T-helper 17 cell (primary cell): ENCODE results near the gene SRGAP3. TPM values are rescaled to one million over a fixed set of nuclear protein-coding genes. Genes with fewer than 3 reads are reported as not detected.

Experiments
- ATAC-seq: fragments of 150-1000 bp; cut with Tn5 transposase; 2 replicates; pipeline ENCODE4 v1.10.0; 2021; ENCODE audit warnings: mild to moderate bottlenecking, moderate library complexity
- DNase-seq, 3 donors: peaks; one replicate each; pipeline versions ENCODE4 v3.0.0 to v3.0.0-alpha.2; 2020 to 2021
- H3K9me3 ChIP-seq: one replicate; pipeline ENCODE4 v1.7.0; 2013; ENCODE audit warnings: low read length, mild to moderate bottlenecking; ENCODE audit not compliant: control insufficient read depth, poor library complexity, severe bottlenecking
- H3K27ac Mint-ChIP-seq: one replicate; pipeline ENCODE4 v1.8.0; 2022; ENCODE audit warnings: mild to moderate bottlenecking, moderate library complexity, mixed read lengths
- H3K27me3 Mint-ChIP-seq: one replicate; pipeline ENCODE4 v1.8.0; 2022; ENCODE audit warnings: mixed read lengths
- H3K36me3 Mint-ChIP-seq: one replicate; pipeline ENCODE4 v1.8.0; 2022; ENCODE audit warnings: low read depth, mixed read lengths
- H3K4me1 Mint-ChIP-seq: one replicate; pipeline ENCODE4 v1.8.0; 2022; ENCODE audit warnings: mild to moderate bottlenecking, mixed read lengths
- H3K4me3 Mint-ChIP-seq: one replicate; pipeline ENCODE4 v1.8.0; 2022; ENCODE audit warnings: mild to moderate bottlenecking, moderate library complexity, mixed read lengths
- total RNA-seq, 4 donors: library from RNA in 2 of 4; stranded (reverse) in 2 of 4; gene quantifications; one replicate each; pipeline ENCODE4 v1.2.3 and lab custom pipeline; 2022 to 2026

The SRGAP3 gene
- total RNA-seq, 2 donors from 2014 or later: 1.8 to 2.2 TPM

DNA sequence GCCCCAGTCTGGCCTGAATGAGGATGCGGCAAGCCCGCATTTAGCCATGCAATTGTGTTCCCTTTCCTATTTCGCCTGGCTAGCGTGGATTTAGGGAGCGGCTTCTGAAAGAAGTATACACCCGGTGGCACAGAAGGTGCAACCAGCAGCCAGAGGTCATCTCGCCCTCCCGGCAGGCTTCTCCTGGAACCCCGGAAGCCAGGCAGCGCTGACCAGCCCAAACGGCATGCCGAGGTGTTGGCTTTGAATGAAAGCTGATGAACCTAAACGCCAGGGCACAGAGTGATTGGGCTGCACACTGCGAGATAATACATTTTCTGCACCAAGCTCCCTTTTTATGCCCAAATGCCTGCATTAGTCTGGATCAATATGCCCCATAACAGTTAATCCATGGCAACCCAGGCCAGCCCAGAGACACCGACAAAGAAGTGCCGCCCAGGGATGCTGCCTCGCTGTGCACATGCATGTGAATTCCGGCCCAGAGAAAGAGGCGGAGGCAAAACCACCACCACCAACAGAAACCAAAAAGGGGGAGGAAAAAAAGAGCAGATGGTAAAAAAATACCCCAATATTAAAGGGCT is 1.4 kb downstream of the SRGAP3 start:
- DNase-seq: no peak
- peaks cover 16% of the 10 kb centered on the region for H3K4me1 Mint-ChIP-seq

DNA sequence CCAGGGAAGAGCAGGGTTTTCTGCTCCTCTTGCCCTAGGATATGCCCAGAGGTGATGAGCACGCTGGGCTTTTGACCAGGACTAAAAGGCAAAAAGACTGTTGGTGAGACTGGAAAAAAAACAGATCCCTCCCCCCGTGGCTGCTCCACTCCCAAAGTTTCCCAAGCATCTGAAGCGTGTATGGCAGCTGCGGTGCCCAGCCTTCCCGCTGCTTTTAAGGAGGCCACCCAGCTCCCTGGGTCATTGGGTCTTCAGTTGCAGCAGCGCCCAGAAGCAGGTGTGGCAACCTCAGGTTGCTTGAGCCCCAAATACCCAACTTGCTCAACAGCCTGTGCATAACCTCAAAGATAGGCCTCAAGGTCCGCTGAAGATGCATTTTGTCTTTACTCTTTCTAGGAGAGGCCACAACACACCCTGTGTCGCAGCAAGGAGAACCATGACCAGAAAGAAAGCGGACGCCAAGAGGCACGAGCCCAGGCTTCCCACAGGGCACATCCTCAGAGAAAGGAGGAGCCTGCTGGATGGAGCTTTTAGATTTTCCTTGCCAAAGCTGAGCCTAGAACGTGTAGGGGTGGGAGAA is 2.0 kb downstream of the SRGAP3 start:
- peaks cover 16% of the 10 kb centered on the region for H3K27me3 Mint-ChIP-seq
- no peak for ATAC-seq
- no peak overlapping the region for H3K27ac Mint-ChIP-seq
- H3K4me3 Mint-ChIP-seq: no peak overlapping the region
- peaks cover 16% of the 10 kb centered on the region for H3K4me1 Mint-ChIP-seq
- no peak for DNase-seq
- H3K9me3 ChIP-seq: no peaks in the 10 kb centered on the region
- no peaks in the 10 kb centered on the region for H3K36me3 Mint-ChIP-seq

More for the DNA sequence above, 1.4 kb downstream of the SRGAP3 start:
- Mint-ChIP-seq H3K27me3 (peaks cover 21% of the 10 kb centered on the region), H3K4me3 (peak overlapping the region; percentile 92), H3K27ac (peak overlapping the region; percentile 68), H3K36me3 (no peaks in the 10 kb centered on the region)
- no peaks in the 10 kb centered on the region for H3K9me3 ChIP-seq
- ATAC-seq: no peak

DNA sequence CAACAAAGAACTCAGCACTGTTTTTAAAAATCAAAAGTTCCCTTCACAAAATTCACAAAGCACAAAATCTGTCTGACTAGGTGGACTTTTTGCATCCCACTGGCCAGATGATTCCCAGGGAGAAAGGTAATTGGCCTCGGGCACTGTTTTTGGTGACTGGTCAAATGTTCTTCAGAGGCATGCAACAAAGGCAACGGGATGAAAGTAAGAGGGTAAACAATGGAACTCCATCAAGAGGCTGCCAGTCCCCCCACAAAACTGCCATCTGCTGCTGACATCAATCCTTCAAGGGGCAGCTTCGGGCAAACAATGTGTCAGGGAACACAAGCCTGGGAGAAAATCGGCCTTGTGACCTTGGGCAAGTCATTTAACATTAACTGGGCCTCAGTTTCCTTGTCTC is 3.3 kb downstream of the SRGAP3 start:
- Mint-ChIP-seq H3K4me3 (no peak overlapping the region), H3K27me3 (peaks cover 12% of the 10 kb centered on the region), H3K27ac (no peak overlapping the region), H3K36me3 (no peaks in the 10 kb centered on the region), H3K4me1 (peaks cover 16% of the 10 kb centered on the region)
- H3K9me3 ChIP-seq: no peaks in the 10 kb centered on the region
- ATAC-seq (no peak), DNase-seq (no peak)

DNA sequence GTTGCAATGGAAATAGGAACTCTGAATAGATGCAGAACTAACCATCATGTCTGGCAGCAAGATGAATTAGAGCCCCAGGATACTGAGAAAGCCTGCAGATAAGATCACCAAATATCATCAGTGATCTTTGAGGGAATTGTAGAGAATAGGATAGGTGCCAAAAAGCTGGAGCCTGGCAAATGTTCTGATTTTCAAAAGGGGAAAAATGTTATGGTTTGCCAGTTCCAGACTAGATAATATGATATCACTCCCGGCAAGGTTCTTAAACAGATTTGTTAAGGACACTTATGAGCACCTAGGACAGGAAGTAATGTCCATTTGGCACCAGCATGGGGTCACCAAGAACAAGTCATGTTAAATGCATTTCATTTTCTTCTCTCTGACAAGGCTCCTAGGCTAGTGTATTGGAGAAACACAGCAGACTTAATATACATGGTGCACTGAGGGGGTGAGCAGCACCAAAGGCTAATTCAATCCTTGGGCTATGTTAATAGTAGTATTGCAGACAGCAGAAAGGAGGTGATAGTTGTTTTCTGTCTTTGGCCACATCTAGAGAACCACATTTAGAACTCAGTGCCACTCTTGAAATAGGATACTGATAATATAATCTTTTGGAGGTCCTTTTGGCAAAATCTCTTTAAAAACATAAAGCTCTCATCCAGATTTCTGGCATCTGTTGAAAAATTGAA is 4.8 kb downstream of the SRGAP3 start:
- ATAC-seq (no peak), DNase-seq (no peak)
- H3K9me3 ChIP-seq: no peaks in the 10 kb centered on the region
- no peak overlapping the region for H3K27ac Mint-ChIP-seq
- H3K4me1 Mint-ChIP-seq: peaks cover 12% of the 10 kb centered on the region
- no peak overlapping the region for H3K4me3 Mint-ChIP-seq
- H3K36me3 Mint-ChIP-seq: no peaks in the 10 kb centered on the region
- peaks cover 4% of the 10 kb centered on the region for H3K27me3 Mint-ChIP-seq

DNA sequence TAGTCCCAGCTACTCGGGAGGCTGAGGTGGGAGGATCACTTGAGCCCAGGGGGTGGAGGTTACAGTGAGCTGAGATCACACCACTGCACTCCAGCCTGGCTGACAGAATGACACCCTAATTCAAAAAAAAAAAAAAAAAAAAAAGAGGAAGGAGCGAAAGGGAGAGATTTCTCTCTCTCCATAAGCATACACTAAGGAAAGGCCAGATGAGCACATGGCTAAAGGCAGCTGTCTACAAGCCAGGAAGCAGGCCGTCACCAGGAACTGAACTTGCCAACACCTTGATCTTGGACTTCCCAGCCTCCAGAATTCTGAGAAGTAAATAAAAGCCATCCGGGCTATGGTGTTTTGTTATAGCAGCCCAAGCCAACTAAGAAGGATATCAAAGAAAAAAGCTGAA is 7.5 kb downstream of the SRGAP3 start:
- H3K27ac Mint-ChIP-seq: no peak overlapping the region
- no peak for DNase-seq
- H3K9me3 ChIP-seq: no peaks in the 10 kb centered on the region

DNA sequence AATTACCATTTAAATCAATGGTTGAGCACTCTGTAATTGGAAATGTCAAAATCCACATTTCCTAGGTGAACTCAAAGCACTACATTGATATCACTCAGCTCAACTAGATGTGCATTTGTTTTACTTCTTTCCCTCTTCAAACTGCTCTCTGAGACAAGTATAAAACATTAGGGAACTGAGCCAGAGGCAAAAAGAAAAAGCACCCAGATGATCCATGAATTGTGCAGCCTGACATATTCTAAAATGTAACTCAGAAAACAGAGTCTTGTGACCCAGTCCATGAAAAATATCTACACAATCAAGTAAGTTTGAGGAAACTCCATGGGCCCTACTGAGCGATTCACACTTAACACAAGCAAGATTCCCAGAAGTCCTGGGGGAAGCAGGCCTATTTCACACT is 9.8 kb downstream of the SRGAP3 start:
- Mint-ChIP-seq H3K4me1 (no peaks in the 10 kb centered on the region), H3K27ac (no peak overlapping the region), H3K36me3 (peaks cover 2% of the 10 kb centered on the region), H3K4me3 (no peak overlapping the region), H3K27me3 (no peaks in the 10 kb centered on the region)
- no peak for ATAC-seq
- H3K9me3 ChIP-seq: no peaks in the 10 kb centered on the region
- no peak for DNase-seq

More for the DNA sequence above, 7.5 kb downstream of the SRGAP3 start:
- H3K4me3 Mint-ChIP-seq: no peak overlapping the region
- no peaks in the 10 kb centered on the region for H3K36me3 Mint-ChIP-seq
- H3K4me1 Mint-ChIP-seq: no peaks in the 10 kb centered on the region
- no peaks in the 10 kb centered on the region for H3K27me3 Mint-ChIP-seq
- ATAC-seq: no peak

DNA sequence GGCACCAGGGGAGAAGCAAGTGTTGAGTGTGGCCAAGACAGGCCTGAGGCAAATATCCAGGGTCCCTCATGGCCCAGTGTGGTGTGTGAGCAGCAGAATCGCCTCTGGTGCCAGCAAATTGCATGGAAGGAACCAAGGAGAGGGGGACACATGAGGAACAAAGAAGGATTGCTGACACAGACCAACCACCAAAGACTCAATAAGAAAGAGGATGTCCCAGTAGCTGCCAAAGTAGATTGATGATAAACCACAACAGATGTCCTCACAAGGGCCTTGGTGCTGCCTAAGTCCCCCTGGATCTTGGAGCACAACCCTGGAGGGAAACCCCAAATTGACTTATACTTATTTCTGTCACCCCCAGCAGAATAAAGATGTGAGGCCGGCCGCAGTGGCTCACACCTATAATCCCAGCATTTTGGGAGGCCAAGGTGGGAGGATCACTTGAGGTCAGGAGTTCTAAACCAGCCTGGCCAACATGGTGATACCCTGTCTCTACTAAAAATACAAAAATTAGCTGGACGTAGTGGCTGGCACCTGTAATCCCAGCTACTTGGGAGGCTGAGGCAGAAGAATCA is 10.6 kb downstream of the SRGAP3 start:
- H3K9me3 ChIP-seq: no peaks in the 10 kb centered on the region
- Mint-ChIP-seq H3K4me3 (no peak overlapping the region), H3K27me3 (no peaks in the 10 kb centered on the region), H3K4me1 (no peaks in the 10 kb centered on the region), H3K27ac (no peak overlapping the region), H3K36me3 (peaks cover 2% of the 10 kb centered on the region)
- ATAC-seq: no peak
- no peak for DNase-seq

DNA sequence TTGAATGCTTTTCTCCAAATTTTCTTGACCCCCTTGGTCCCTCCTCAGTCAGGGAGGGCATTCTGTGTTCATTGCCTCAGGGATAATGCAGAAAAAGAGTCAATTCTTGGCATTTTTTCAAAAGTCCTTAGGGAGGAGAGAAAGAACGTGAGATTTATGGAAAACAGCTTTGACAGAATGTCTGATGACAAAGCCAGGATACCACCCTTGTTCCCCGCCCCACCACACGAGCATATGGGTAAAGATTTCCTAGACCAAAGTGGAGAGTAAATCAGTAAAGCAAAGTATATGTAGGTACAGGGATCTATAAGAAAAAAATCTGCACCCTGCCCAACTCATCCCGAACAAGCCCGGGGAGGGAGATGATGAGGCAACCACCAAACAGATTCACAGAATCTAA is 11.2 kb downstream of the SRGAP3 start:
- H3K4me3 Mint-ChIP-seq: no peak overlapping the region
- DNase-seq (no peak), ATAC-seq (no peak)
- no peaks in the 10 kb centered on the region for H3K9me3 ChIP-seq
- peaks cover 2% of the 10 kb centered on the region for H3K36me3 Mint-ChIP-seq
- H3K27me3 Mint-ChIP-seq: no peaks in the 10 kb centered on the region
- H3K4me1 Mint-ChIP-seq: no peaks in the 10 kb centered on the region
- H3K27ac Mint-ChIP-seq: no peak overlapping the region

DNA sequence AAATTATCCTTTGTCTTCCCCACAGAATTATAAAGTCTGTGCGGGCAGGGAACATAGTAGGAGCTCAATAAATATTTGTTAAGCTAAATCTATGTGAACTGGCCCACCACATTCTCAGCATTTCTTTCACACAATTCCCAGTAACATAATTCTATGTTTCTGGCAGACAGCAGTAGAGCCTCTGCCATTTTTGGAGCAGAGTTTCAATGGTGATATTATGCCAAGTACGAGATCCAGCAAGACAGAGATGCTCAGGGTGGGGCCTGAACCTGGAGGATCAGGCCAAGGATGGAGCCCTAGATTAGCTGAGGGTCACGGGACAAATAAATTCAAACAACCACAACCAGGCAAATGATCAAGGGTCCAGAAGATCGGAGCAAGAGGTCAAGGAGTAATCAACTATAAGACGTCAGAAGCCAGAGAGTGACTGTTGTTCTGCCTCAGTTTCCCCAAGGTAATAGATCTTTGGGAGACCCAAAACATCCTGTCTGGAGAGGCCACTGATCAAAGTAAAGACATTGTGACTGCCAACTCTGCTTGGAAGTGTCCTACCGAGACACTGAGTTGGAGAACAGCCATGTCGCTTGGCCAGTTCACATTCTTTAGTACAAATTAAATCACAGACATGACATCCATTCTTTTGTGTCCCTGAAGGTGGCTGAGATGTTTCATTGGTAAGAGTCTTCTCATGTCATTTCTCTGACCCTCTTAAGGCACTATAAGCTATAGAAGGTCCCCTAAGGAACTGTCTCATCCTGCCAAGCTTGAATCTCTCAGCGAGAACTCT is 15.4 kb downstream of the SRGAP3 start:
- ATAC-seq (no peak), DNase-seq (no peak)
- no peak overlapping the region for H3K4me3 Mint-ChIP-seq
- no peak overlapping the region for H3K27ac Mint-ChIP-seq
- no peaks in the 10 kb centered on the region for H3K4me1 Mint-ChIP-seq
- H3K9me3 ChIP-seq: no peaks in the 10 kb centered on the region
- H3K36me3 Mint-ChIP-seq: peaks cover 2% of the 10 kb centered on the region
- no peaks in the 10 kb centered on the region for H3K27me3 Mint-ChIP-seq

DNA sequence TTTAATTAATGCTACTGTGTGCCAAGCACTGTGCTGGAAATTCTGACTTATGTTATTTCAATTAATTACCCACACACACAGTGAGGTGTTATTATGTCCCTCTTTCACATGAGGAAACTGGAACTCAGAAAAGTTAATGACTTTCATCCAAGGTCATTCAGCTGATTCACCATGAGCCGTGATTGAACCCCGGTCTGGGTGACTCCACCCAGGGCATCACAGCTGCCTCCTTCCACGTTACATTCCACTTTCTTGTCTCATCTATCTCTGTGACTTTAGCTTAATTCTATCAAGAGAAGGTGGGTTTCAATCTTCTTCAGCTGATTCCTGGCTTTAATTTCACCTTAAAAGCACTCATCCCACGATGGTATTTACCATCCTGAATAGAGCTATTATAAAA is 16.3 kb downstream of the SRGAP3 start:
- H3K27me3 Mint-ChIP-seq: no peaks in the 10 kb centered on the region
- peaks cover 2% of the 10 kb centered on the region for H3K36me3 Mint-ChIP-seq
- DNase-seq: no peak
- ATAC-seq: no peak
- no peaks in the 10 kb centered on the region for H3K9me3 ChIP-seq
- no peak overlapping the region for H3K4me3 Mint-ChIP-seq
- H3K4me1 Mint-ChIP-seq: no peaks in the 10 kb centered on the region
- H3K27ac Mint-ChIP-seq: no peak overlapping the region

DNA sequence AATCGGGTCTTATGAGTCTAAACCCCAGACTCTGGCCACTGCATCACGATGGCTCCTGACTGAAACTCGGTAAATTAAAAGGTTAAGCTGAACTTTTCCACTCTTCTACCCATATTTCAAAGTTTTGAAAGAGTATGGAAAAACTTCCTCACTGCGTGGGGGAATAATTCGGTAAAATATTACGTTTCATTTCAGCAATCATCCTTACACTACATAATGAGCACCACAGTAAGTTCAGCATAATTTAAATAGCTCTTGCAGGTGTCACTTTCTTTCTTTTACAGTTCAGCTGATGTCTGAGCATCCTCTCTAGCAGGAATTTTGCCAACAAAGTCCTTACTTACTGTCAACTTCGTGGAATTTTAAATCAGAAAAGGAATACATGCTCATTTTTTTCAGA is 17.5 kb downstream of the SRGAP3 start:
- peaks cover 2% of the 10 kb centered on the region for H3K36me3 Mint-ChIP-seq

DNA sequence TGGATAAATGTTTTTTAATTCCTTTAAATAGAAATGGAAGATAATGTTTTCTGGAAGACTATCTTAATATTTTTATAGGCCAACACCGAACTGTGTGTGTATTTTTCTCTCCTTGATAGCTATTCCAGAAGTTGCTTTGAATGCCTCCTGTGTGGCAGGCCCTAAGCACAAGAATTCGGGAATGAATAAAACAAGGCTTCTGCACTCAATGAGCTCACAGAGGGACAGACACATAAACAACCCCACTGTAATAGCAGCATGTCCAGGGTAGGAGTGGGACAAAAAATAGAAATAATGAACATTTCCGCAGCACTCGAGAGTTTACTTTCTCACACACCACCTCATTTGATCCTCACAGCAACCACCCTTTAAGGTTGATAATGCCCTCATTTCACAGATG is 18.0 kb downstream of the SRGAP3 start:
- H3K27ac Mint-ChIP-seq: no peak overlapping the region
- DNase-seq: no peak
- no peaks in the 10 kb centered on the region for H3K9me3 ChIP-seq
- no peak overlapping the region for H3K4me3 Mint-ChIP-seq
- H3K36me3 Mint-ChIP-seq: peaks cover 2% of the 10 kb centered on the region
- H3K4me1 Mint-ChIP-seq: no peaks in the 10 kb centered on the region
- ATAC-seq: no peak
- peaks cover 8% of the 10 kb centered on the region for H3K27me3 Mint-ChIP-seq

More for the DNA sequence above, 17.5 kb downstream of the SRGAP3 start:
- Mint-ChIP-seq H3K27me3 (peaks cover 8% of the 10 kb centered on the region), H3K4me1 (no peaks in the 10 kb centered on the region), H3K4me3 (no peak overlapping the region), H3K27ac (no peak overlapping the region)
- ATAC-seq (no peak), DNase-seq (no peak)
- H3K9me3 ChIP-seq: no peaks in the 10 kb centered on the region

DNA sequence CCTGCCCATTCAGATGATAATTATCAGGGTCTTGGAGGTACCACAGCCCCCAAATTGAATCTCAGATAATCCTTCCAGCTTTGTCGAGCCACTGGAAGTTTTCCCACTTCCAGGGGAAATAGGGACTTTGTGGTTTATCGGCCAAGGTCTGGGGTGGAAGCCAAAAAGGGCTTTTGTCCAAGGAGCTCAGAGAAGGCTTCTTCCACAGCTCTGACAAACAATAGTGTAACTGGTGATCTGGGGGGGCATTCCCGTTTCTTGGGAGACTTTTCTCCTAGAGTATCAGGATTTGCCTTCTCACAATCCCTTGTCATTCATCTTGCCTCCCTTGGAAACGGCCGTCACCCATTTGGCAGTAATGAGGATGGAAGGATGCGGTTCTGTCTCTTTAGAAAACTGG is 18.4 kb downstream of the SRGAP3 start:
- H3K27ac Mint-ChIP-seq: no peak overlapping the region
- peaks cover 8% of the 10 kb centered on the region for H3K27me3 Mint-ChIP-seq
- no peak overlapping the region for H3K4me3 Mint-ChIP-seq
- ATAC-seq (no peak), DNase-seq (no peak)
- peaks cover 1% of the 10 kb centered on the region for H3K36me3 Mint-ChIP-seq
- no peaks in the 10 kb centered on the region for H3K4me1 Mint-ChIP-seq
- no peaks in the 10 kb centered on the region for H3K9me3 ChIP-seq
